Stimulated activated naive B cell treated with anti-CD40 and anti-IgM and Interleukin-4, amounts not matched to agents 10 μg/mL and 1 μg/mL and 100 μg/mL, for 72 hours (primary cell): ENCODE measurements around the gene WWOX.
A peak's percentile ranks its signal among the peaks of the same experiment; 100 is the strongest.

ENCODE experiments used
- ATAC-seq, 2 donors: fragments of 150-1000 bp; cut with Tn5 transposase; replicated peaks; 2 replicates each; pipeline ENCODE4 v1.10.0; 2021; ENCODE audit warnings: moderate library complexity in 1 of 2
- DNase-seq: peaks from one replicate; pipeline ENCODE4 v3.0.0; 2021
- H3K27ac Mint-ChIP-seq: one replicate; pipeline ENCODE4 v1.8.0; 2022; ENCODE audit warnings: mild to moderate bottlenecking, mixed read lengths
- H3K27me3 Mint-ChIP-seq, 2 donors: one replicate each; pipeline ENCODE4 v1.8.0; 2022; ENCODE audit warnings: mixed read lengths in 2 of 2
- H3K36me3 Mint-ChIP-seq, 2 donors: one replicate each; pipeline ENCODE4 v1.8.0; 2022; ENCODE audit warnings: mixed read lengths in 2 of 2, mild to moderate bottlenecking in 1 of 2
- H3K4me1 Mint-ChIP-seq, 2 donors: one replicate each; pipeline ENCODE4 v1.8.0; 2022; ENCODE audit warnings: mixed read lengths in 2 of 2, mild to moderate bottlenecking in 1 of 2
- H3K4me3 Mint-ChIP-seq, 2 donors: one replicate each; pipeline ENCODE4 v1.8.0; 2022; ENCODE audit warnings: mild to moderate bottlenecking in 2 of 2, mixed read lengths in 2 of 2, moderate library complexity in 1 of 2
- H3K9me3 Mint-ChIP-seq, 2 donors: one replicate each; pipeline ENCODE4 v1.8.0; 2022; ENCODE audit warnings: mixed read lengths in 2 of 2, mild to moderate bottlenecking in 1 of 2

The WWOX gene

DNA sequence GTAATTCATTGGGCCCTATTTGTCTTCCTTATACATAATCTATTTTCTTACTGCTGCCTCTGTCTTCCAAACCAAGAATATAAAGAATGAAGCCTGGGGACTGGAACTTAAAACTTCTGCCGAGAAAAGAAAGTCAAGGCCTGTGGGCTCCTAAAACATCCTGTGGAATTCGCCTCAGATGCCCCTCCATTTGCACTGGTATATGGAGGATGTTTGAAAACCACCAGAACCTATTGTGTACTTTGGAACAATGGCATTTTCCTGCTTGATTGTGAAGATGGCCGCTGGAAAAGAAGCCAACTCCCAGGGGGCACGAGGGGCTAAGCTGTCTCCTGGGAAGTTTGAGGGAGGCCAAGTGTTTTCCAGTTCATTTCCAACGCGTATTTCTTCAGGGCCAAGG is 122.4 kb downstream of the WWOX start:
- ATAC-seq (no peak), DNase-seq (no peak)
- H3K4me3 Mint-ChIP-seq: no peak overlapping the region
- peaks cover 0 to 10% of the 10 kb centered on the region in 2 donors for H3K4me1 Mint-ChIP-seq
- peaks cover 0 to 5% of the 10 kb centered on the region in 2 donors for H3K36me3 Mint-ChIP-seq
- no peak overlapping the region for H3K27ac Mint-ChIP-seq
- peaks cover 0 to 3% of the 10 kb centered on the region in 2 donors for H3K9me3 Mint-ChIP-seq
- peaks cover 0 to 5% of the 10 kb centered on the region in 2 donors for H3K27me3 Mint-ChIP-seq

DNA sequence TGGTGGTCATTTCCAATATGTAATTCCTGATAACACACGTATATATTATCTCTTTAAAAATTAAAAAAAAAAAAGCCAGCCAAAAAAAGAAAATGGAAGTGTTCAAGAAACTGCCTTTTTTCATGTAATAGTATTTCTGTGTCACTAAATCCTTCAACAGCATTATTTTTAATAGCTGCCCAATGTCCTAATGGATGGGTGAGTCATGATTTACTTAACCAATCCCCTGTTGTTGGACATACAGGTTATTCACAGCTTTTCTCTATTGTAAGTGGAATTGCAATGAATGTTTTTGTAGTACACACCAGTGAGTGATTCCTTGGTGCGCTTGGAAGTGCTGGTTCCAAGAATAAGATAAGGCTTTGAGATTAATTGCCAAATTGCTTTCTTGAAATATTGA is 124.9 kb downstream of the WWOX start:
- Mint-ChIP-seq H3K36me3 (no peaks in the 10 kb centered on the region), H3K27me3 (peaks cover 0 to 5% of the 10 kb centered on the region in 2 donors), H3K9me3 (peaks cover 0 to 3% of the 10 kb centered on the region in 2 donors)

DNA sequence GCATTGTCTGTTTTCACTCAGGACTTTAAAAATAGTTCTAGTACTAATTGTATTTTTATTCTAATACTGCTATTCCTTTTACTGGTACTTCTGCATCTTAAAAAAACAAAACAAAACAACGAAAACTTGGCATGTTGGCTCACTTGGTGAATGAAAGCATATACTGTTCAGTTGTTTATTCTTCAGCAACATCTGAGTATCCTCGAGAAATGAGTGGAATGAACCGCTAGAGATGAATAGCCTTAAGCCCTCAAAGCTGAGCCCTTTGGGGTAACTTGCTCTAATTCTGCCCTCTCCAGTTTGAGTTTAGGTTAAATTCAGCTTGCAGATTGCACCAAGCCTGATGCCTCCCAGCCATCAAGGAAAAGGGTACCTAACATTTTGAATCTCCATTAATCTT is 126.5 kb downstream of the WWOX start:
- no peak overlapping the region for H3K4me3 Mint-ChIP-seq

More for the DNA sequence above, 124.9 kb downstream of the WWOX start:
- Mint-ChIP-seq H3K27ac (no peak overlapping the region), H3K4me1 (peaks cover 0 to 10% of the 10 kb centered on the region in 2 donors), H3K4me3 (no peak overlapping the region)
- no peak for DNase-seq
- ATAC-seq: no peak

DNA sequence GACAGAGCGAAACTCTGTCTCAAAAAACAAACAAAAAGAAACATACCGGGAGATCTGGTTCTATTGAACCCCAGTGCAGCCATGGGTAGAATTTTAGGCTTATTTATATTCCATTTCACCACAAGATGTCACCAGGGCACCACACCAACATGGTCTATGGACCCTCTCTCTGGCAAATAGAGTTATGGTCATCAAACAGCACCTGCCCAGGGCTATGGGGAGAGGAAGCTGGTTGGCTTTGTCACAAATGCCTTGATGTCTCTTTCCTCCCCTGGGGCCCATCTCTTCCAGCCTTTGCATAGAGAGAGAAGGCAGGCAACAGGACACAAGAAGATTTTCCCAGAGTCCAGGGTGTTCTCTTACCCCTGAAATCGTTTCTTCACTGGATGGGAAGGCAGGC is 128.4 kb downstream of the WWOX start:
- Mint-ChIP-seq H3K27ac (no peak overlapping the region), H3K27me3 (peaks cover 0 to 5% of the 10 kb centered on the region in 2 donors), H3K9me3 (peaks cover 0 to 3% of the 10 kb centered on the region in 2 donors), H3K4me1 (no peaks in the 10 kb centered on the region), H3K36me3 (no peaks in the 10 kb centered on the region), H3K4me3 (no peak overlapping the region)
- DNase-seq (no peak), ATAC-seq (no peak)

More for the DNA sequence above, 126.5 kb downstream of the WWOX start:
- H3K4me1 Mint-ChIP-seq: peaks cover 0 to 10% of the 10 kb centered on the region in 2 donors
- DNase-seq: no peak
- H3K36me3 Mint-ChIP-seq: no peaks in the 10 kb centered on the region
- no peak for ATAC-seq
- no peak overlapping the region for H3K27ac Mint-ChIP-seq
- peaks cover 0 to 3% of the 10 kb centered on the region in 2 donors for H3K9me3 Mint-ChIP-seq
- H3K27me3 Mint-ChIP-seq: peaks cover 0 to 5% of the 10 kb centered on the region in 2 donors

DNA sequence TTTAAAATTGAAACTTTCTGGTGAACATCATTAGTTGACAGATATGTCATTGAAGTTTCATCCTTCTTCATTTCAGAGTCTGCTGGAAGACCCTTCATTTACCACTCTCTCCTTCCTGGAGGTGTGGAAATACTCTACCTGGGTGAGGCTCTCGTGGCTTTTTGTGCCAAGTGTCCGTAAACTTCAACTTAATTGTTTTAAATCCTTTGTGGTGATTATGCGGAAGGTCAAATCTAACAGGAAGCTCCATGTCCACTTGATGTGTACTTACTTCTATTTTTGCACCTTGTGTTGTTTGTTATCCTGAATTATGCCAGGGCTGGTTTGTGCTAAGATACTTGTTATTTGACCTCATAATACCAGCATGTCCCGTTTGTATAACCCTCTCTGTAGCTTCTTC is 129.2 kb downstream of the WWOX start:
- Mint-ChIP-seq H3K27ac (no peak overlapping the region), H3K9me3 (no peaks in the 10 kb centered on the region), H3K4me1 (no peaks in the 10 kb centered on the region), H3K36me3 (no peaks in the 10 kb centered on the region), H3K27me3 (no peaks in the 10 kb centered on the region), H3K4me3 (no peak overlapping the region)
- no peak for ATAC-seq
- DNase-seq: no peak

DNA sequence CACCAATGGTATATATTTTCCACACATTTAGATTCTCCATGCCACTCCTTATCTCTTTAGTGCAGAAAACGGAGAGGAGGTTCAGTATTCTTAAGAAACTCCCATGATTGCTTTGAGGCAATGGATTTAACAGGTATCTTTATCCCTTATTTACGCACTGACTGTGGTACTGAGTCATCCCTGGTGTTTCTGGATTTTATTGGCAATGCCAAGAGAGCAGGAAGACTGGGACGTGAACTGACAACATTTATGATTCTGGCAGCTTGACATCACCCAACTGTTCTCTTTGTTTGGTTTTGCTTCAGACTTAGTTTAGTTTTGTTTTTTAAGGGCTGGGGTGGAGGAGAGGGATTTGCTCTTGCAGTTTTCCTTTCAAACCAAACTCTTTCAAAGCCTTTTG is 131.4 kb downstream of the WWOX start:
- DNase-seq (no peak), ATAC-seq (no peak)
- no peak overlapping the region for H3K27ac Mint-ChIP-seq
- no peaks in the 10 kb centered on the region for H3K36me3 Mint-ChIP-seq
- no peaks in the 10 kb centered on the region for H3K9me3 Mint-ChIP-seq
- H3K27me3 Mint-ChIP-seq: no peaks in the 10 kb centered on the region
- H3K4me1 Mint-ChIP-seq: peaks cover 0 to 4% of the 10 kb centered on the region in 2 donors
- no peak overlapping the region for H3K4me3 Mint-ChIP-seq

DNA sequence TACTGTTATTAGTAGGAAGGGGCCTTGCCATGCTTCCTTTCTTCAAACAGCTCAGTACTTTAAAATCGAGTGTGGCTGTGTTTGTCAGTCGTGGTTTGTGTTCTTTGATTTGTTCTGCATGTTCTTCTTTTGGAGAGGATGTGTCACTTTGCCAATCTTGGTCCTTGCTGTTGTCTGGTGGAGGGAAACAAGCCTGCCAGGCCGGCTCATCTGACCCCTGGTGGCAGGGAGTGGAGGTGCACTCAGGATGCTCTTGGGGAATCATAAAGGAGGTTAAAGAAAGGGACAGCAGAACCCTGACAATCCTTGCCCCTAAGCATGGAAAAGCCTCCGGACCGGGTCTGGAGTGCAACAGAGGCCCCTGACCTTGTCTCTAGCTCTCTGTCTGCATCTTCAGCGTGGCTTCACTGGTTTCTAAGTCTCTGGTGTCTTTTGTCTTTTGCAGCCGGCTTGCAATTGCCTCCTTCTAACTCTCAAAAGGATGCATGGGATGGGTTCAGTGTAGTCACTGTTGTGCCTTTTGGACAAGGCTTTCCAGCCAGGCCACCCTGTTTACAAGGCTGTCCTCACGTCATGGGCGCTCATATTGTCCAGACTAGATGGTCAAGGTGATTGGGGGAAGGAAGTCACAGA is 135.8 kb downstream of the WWOX start:
- Mint-ChIP-seq H3K36me3 (peaks cover 0 to 3% of the 10 kb centered on the region in 2 donors), H3K27ac (no peak overlapping the region), H3K4me1 (peaks cover 0 to 4% of the 10 kb centered on the region in 2 donors), H3K4me3 (no peak overlapping the region), H3K27me3 (no peaks in the 10 kb centered on the region), H3K9me3 (no peaks in the 10 kb centered on the region)
- ATAC-seq (peak; percentile 84 to 89), DNase-seq (peak; percentile 54)

DNA sequence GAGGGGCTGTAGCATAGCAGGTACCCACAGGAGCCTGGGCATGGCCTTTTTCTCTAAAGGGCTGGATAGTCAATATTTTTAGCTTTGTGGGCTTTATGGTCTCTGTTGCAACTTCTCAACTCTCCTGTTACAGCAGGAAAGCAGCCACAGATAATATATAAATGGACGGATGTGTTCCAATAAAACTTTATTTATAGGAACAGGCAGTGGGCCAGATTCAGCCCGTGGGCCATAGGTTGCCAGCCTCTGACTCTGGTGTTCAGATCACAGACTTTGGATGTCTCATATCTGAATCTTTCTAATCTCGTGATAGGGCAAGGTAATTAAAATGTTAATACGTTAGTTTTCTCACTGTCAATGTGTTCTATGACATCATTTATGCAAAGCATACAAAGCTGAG is 136.4 kb downstream of the WWOX start:
- no peak for DNase-seq
- no peaks in the 10 kb centered on the region for H3K27me3 Mint-ChIP-seq
- H3K27ac Mint-ChIP-seq: no peak overlapping the region
- H3K4me3 Mint-ChIP-seq: no peak overlapping the region
- no peaks in the 10 kb centered on the region for H3K9me3 Mint-ChIP-seq
- H3K4me1 Mint-ChIP-seq: peaks cover 0 to 4% of the 10 kb centered on the region in 2 donors
- peaks cover 0 to 3% of the 10 kb centered on the region in 2 donors for H3K36me3 Mint-ChIP-seq
- ATAC-seq: no peak

DNA sequence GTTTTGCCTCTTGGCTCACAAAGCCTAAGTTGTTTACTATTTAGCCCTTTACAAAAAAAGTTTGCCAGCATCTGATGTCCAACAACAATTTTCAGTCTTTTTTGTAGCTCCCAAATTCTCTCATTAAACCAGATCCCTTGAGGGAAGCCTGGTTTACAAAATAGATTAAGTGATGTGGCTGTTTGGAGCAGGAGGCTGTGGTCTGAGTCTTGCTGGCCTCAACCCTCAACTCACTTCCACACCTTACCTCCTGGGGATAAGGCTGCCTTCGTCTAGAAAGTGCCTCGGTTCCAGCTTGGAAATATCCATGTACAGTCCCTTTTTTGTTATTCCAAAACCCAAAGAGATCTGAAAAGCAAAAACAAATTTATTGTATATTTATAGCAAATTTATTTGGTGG is 138.4 kb downstream of the WWOX start:
- Mint-ChIP-seq H3K36me3 (peaks cover 0 to 3% of the 10 kb centered on the region in 2 donors), H3K4me3 (no peak overlapping the region), H3K9me3 (no peaks in the 10 kb centered on the region), H3K27ac (no peak overlapping the region), H3K27me3 (no peaks in the 10 kb centered on the region), H3K4me1 (peaks cover 0 to 4% of the 10 kb centered on the region in 2 donors)
- DNase-seq (no peak), ATAC-seq (no peak)

DNA sequence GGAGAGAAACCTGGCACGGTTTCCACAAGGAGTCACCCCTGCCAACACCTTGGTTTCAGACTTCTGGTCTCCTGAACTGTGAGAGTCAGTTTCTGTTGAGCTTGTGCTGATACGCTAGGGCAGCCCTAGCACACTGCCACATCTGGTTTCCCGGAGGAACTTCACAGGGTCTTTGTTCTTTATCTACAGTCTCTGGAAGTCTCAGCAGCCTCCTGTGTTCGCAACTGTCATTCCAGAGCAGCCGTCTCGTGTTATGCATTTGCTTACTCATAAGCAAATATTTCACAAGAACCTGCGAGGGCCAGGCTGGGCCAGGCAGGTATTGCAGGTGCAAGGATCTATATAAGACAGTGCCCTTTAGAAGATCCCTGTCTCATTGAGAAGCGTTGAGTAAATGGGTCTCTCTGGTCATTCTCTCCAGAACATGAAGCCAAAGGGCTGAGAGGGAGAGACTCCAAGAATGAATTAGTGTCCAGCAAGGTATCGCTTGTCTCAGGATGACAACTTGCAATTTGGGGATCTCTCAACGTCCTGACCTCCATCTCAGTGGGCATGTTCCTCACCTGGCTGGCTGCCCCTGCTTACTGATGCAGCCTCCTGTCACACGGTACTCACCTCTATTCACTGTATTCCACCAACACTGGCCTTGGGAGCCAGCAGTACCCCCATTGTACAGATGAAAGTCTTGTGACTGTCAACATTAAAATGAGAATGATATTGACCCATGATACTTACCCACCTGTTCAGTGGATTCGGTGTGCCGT is 141.2 kb downstream of the WWOX start:
- no peak overlapping the region for H3K4me3 Mint-ChIP-seq
- no peak overlapping the region for H3K27ac Mint-ChIP-seq
- no peak for DNase-seq
- no peaks in the 10 kb centered on the region for H3K27me3 Mint-ChIP-seq
- no peak for ATAC-seq
- H3K36me3 Mint-ChIP-seq: peaks cover 0 to 3% of the 10 kb centered on the region in 2 donors
- no peaks in the 10 kb centered on the region for H3K4me1 Mint-ChIP-seq
- H3K9me3 Mint-ChIP-seq: no peaks in the 10 kb centered on the region

DNA sequence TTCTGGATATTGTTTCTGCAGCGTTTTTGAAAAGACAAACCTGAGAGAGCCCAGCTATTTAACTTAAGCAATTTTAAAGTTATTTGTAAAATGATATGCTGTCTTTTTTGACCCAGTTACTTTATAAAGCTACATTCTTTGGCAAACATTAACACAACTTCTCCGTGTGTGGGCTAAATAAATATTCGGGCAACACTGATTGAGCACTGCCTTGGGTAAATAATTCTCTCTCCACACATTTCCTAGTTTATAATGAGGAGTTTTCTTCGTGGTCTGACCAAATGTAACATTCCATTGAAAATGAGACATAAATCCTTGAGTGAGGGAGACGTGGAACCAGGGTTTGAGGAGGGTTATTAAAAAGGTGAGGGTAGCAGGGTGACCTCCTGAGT is 142.8 kb downstream of the WWOX start:
- H3K4me3 Mint-ChIP-seq: no peak overlapping the region
- no peak overlapping the region for H3K27ac Mint-ChIP-seq
- no peaks in the 10 kb centered on the region for H3K27me3 Mint-ChIP-seq
- H3K36me3 Mint-ChIP-seq: peaks cover 0 to 3% of the 10 kb centered on the region in 2 donors
- ATAC-seq (no peak), DNase-seq (no peak)
- no peaks in the 10 kb centered on the region for H3K4me1 Mint-ChIP-seq
- H3K9me3 Mint-ChIP-seq: no peaks in the 10 kb centered on the region

DNA sequence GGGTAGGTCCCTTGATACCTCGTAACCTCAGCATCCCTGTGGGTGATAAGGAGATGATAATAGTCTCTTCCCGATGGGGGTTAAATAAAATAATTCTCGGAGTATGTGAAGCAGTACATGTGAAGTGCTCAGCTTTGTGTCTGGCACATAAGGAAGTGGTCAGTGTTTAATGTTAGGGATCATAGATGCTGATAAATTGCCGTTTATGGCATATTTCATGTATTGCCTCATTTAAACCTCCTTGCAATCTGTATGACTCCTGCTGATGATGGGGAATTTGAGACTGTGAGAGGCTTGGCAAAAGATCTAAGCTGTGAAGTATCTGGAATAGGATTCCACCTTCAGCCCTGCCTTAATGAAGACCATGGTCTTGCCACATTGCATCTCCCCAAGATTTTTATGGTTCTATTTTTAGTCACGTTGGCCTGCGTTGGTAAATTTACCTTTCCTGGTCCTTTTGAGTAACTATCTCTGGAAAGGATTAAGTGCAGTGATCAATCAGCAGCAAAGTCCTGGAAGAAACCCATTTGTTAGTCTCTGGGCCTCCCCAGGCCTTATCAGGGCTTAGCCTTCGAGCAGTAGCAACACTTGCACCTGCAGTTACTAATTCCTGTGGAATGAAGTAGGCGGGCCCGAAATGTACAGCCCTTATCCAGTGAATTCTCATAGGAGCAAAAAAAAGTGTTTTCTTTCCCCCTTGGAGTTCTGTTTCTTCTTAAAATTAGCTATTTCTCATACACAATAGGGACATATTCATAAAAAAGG is 144.9 kb downstream of the WWOX start:
- DNase-seq (no peak), ATAC-seq (no peak)
- H3K4me3 Mint-ChIP-seq: no peak overlapping the region
- H3K27me3 Mint-ChIP-seq: no peaks in the 10 kb centered on the region
- no peak overlapping the region for H3K27ac Mint-ChIP-seq
- H3K9me3 Mint-ChIP-seq: peaks cover 0 to 4% of the 10 kb centered on the region in 2 donors
- no peaks in the 10 kb centered on the region for H3K4me1 Mint-ChIP-seq
- H3K36me3 Mint-ChIP-seq: peaks cover 6 to 7% of the 10 kb centered on the region in 2 donors

DNA sequence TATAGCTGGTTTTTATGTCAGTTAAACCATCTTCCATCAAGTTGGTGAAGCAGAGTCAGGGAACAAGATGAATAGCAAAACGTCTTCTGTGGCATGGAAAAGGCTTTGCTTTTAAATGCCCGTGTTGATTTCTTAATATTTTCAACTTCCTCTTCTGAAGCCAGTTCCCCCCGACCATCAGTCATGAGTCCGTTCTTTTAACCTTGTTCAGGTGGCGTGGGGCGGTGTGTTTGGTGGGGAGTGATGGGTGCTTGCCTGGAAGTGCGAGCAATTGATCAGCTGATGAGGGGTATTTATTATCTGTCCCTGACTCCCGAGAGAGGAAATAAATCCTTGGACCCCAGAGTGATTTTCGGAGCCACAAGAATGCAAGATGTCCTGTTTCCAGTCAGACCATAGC is 147.1 kb downstream of the WWOX start:
- H3K27ac Mint-ChIP-seq: no peak overlapping the region
- ATAC-seq (no peak), DNase-seq (no peak)
- peaks cover 6 to 7% of the 10 kb centered on the region in 2 donors for H3K36me3 Mint-ChIP-seq
- no peaks in the 10 kb centered on the region for H3K27me3 Mint-ChIP-seq
- no peaks in the 10 kb centered on the region for H3K4me1 Mint-ChIP-seq
- H3K4me3 Mint-ChIP-seq: no peak overlapping the region
- H3K9me3 Mint-ChIP-seq: peaks cover 0 to 4% of the 10 kb centered on the region in 2 donors

DNA sequence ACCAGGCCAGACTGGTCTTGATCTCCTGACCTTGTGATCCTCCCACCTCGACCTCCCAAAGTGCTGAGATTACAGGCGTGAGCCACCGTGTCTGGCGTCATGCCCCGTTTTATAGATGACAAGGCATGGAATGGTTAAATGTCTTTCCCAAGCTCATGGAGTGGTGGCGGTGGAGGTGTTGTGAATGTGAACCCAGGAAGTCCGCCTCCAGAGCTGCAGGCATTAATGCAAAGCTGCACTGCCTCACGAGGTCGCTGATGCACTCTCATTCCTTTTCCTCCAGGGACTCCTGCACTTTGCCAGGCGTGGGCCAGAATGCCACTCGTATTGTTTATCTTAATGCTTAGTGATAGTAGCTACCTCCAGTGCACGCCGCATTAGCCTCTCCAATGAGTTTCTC is 149.6 kb downstream of the WWOX start:
- H3K9me3 Mint-ChIP-seq: peaks cover 0 to 4% of the 10 kb centered on the region in 2 donors

More for the DNA sequence above, 149.6 kb downstream of the WWOX start:
- Mint-ChIP-seq H3K27me3 (no peaks in the 10 kb centered on the region), H3K4me1 (no peaks in the 10 kb centered on the region), H3K36me3 (peaks cover 6 to 7% of the 10 kb centered on the region in 2 donors), H3K27ac (no peak overlapping the region), H3K4me3 (no peak overlapping the region)
- DNase-seq (no peak), ATAC-seq (no peak)
